Ishikawa (cell line): ENCODE results near the gene MAML1.

ENCODE experiments used
- CREB1 ChIP-seq: IDR thresholded peaks from 2 replicates; pipeline ENCODE4 v1.6.1; 2012; ENCODE audit warnings: low read depth
- EGR1 ChIP-seq: IDR thresholded peaks from 2 replicates; pipeline ENCODE4 v1.6.1; 2012
- EP300 ChIP-seq: IDR thresholded peaks from 2 replicates; pipeline ENCODE4 v1.6.1; 2012; ENCODE audit warnings: borderline replicate concordance
- MAX ChIP-seq: IDR thresholded peaks from 2 replicates; pipeline ENCODE4 v1.6.1; 2012
- RAD21 ChIP-seq: IDR thresholded peaks from 2 replicates; pipeline ENCODE4 v1.6.1; 2012; ENCODE audit warnings: low read depth
- TAF1 ChIP-seq: IDR thresholded peaks from 2 replicates; pipeline ENCODE4 v1.6.1; 2012; ENCODE audit warnings: low read depth, mild to moderate bottlenecking
- TCF12 ChIP-seq: IDR thresholded peaks from 2 replicates; pipeline ENCODE4 v1.6.1; 2012; ENCODE audit warnings: low read depth
- TEAD4 ChIP-seq: IDR thresholded peaks from 2 replicates; pipeline ENCODE4 v1.6.1; 2012
- USF1 ChIP-seq: IDR thresholded peaks from 2 replicates; pipeline ENCODE4 v1.6.1; 2012
- YY1 ChIP-seq: IDR thresholded peaks from 2 replicates; pipeline ENCODE4 v1.6.1; 2012; ENCODE audit warnings: low read depth
- TF ChIP-seq, protein P1 (sequence below): IDR thresholded peaks from 2 replicates; pipeline ENCODE4 v1.6.1; 2012; ENCODE audit warnings: low read depth, mild to moderate bottlenecking

DNA sequence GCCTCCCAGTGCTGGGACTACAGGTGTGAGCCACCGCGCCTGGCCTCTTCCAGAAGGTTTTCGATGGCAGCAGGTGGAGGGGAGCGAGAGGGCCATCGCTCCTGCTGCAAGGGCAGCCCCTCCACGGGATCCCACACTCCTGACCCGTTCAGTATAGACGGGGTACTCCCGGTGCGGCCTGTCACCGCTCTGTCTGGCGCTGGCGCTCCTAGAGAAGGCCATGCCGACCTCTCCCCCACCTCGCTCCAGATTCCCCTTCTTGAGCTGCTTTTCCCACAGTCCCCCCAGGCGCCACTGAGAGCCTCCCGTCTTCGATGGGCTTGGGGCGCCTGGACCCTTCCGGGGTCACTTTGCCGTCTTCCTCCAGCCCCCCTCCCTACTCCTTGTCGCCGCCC, 83.8 kb downstream of the MAML1 start:
- TF ChIP-seq EP300, result no peak
- TF ChIP-seq YY1, result no peak
- no peak for TF ChIP-seq USF1
- no peak for TF ChIP-seq CREB1
- no peak for TF ChIP-seq MAX
- no peak for TF ChIP-seq EGR1
- TF ChIP-seq, protein P1, sequence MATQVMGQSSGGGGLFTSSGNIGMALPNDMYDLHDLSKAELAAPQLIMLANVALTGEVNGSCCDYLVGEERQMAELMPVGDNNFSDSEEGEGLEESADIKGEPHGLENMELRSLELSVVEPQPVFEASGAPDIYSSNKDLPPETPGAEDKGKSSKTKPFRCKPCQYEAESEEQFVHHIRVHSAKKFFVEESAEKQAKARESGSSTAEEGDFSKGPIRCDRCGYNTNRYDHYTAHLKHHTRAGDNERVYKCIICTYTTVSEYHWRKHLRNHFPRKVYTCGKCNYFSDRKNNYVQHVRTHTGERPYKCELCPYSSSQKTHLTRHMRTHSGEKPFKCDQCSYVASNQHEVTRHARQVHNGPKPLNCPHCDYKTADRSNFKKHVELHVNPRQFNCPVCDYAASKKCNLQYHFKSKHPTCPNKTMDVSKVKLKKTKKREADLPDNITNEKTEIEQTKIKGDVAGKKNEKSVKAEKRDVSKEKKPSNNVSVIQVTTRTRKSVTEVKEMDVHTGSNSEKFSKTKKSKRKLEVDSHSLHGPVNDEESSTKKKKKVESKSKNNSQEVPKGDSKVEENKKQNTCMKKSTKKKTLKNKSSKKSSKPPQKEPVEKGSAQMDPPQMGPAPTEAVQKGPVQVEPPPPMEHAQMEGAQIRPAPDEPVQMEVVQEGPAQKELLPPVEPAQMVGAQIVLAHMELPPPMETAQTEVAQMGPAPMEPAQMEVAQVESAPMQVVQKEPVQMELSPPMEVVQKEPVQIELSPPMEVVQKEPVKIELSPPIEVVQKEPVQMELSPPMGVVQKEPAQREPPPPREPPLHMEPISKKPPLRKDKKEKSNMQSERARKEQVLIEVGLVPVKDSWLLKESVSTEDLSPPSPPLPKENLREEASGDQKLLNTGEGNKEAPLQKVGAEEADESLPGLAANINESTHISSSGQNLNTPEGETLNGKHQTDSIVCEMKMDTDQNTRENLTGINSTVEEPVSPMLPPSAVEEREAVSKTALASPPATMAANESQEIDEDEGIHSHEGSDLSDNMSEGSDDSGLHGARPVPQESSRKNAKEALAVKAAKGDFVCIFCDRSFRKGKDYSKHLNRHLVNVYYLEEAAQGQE, result no peak
- TF ChIP-seq TCF12, result no peak
- no peak for TF ChIP-seq TAF1
- no peak for TF ChIP-seq RAD21
- no peak for TF ChIP-seq TEAD4
